ENCODE results near the gene DHRS12. TPM values are rescaled to one million over a fixed set of nuclear protein-coding genes. Genes with fewer than 3 reads are reported as not detected.
A peak's percentile ranks its signal among the peaks of the same experiment; 100 is the strongest.

The DHRS12 gene
- total and polyA plus RNA-seq, 10 donors = 11.3 to 22.8 (median 16.9) TPM

GRCh38 chr13:51805313-51805712, 1.4 kb upstream of the DHRS12 start:
- intact Hi-C loops (cut with DNase I; ENCODE audit: low total_unique reads) = no loop called here
- WGBS, 5 donors = 86 to 94% (median 91%) methylated on average over 4 of the region's 4 CpGs
- Histone ChIP-seq H3K27ac (peak overlapping the region in 7 of 8 donors; percentile 97 to 100 (median 100)), H3K4me1 (peaks cover 13 to 54% (median 39%) of the 10 kb centered on the region in 6 donors), H3K9me3 (no peaks in the 10 kb centered on the region), H3K4me3 (peak overlapping the region in 2 of 8 donors; percentile 64 to 82), H3K27me3 (replicated peaks in 1 of 7) (no peaks in the 10 kb centered on the region), H3K36me3 (no peaks in the 10 kb centered on the region)
- no peak for DNase-seq
- TF ChIP-seq POLR2AphosphoS5 (IDR thresholded peaks at IDR 0.05) (no peak), POLR2A (IDR thresholded peaks at IDR 0.05) (no peak), CTCF (IDR thresholded peaks at IDR 0.05 in 8 of 11, conservative IDR thresholded peaks at IDR 0.05 in 3 of 11) (no peak)

GRCh38 chr13:51804295-51805172, 571 bp upstream of the DHRS12 start:
- WGBS, 5 donors = 15 to 19% (median 18%) methylated on average over 31 of the region's 31 CpGs
- peak in 1 of 3 donors; percentile 49 for TF ChIP-seq POLR2A (IDR thresholded peaks at IDR 0.05)
- no peak for TF ChIP-seq CTCF (IDR thresholded peaks at IDR 0.05 in 8 of 11, conservative IDR thresholded peaks at IDR 0.05 in 3 of 11)
- Histone ChIP-seq H3K4me1 (peaks cover 13 to 54% (median 39%) of the 10 kb centered on the region in 6 donors), H3K9me3 (no peaks in the 10 kb centered on the region), H3K4me3 (peak overlapping the region; percentile 45 to 82 (median 64)), H3K36me3 (no peaks in the 10 kb centered on the region), H3K27ac (peak overlapping the region; percentile 97 to 100 (median 100)), H3K27me3 (replicated peaks in 1 of 7) (no peaks in the 10 kb centered on the region)
- peak; percentile 83 for DNase-seq
- intact Hi-C loops (cut with DNase I; ENCODE audit: low total_unique reads) = loop anchor here (5.0 kb wide), 1 partner anchor 217 kb away; no protein-coding TSS in a partner anchor

- Histone ChIP-seq H3K4me3 (peak overlapping the region; percentile 45 to 82 (median 64)), H3K36me3 (peaks cover 0 to 14% (median 4%) of the 10 kb centered on the region in 6 donors), H3K4me1 (peaks cover 13 to 56% (median 39%) of the 10 kb centered on the region in 6 donors), H3K9me3 (no peaks in the 10 kb centered on the region), H3K27ac (peak overlapping the region; percentile 97 to 100 (median 100)), H3K27me3 (replicated peaks in 1 of 7) (no peaks in the 10 kb centered on the region)
- WGBS, 5 donors = 52 to 60% (median 58%) methylated on average over 9 of the region's 9 CpGs
- no peak for DNase-seq
- TF ChIP-seq CTCF (IDR thresholded peaks at IDR 0.05 in 8 of 11, conservative IDR thresholded peaks at IDR 0.05 in 3 of 11) (no peak), POLR2A (IDR thresholded peaks at IDR 0.05) (no peak), POLR2AphosphoS5 (IDR thresholded peaks at IDR 0.05) (no peak)
- intact Hi-C loops (cut with DNase I; ENCODE audit: low total_unique reads) = loop anchor here (5.0 kb wide), 1 partner anchor 216 kb away; no protein-coding TSS in a partner anchor
These were observed 1.1 kb downstream of the DHRS12 start for GRCh38 chr13:51802631-51803418.

Data from spleen (tissue), 11 donors.